ENCODE data around the gene PLEKHA8.
A peak's percentile ranks its signal among the peaks of the same experiment; 100 is the strongest.

The PLEKHA8 gene

GRCh38 chr7:30023524-30023923 lies 4.7 kb upstream of the PLEKHA8 start:
- DNase-seq (ENCODE audit: low read depth in 2 of 2): no peak

GRCh38 chr7:30026229-30027064 lies 1.8 kb upstream of the PLEKHA8 start, which contains the start of gene FKBP14:
TSS of gene FKBP14 (minus strand) at chr7:30026702. CDS start at chr7:30026508, 194 bp downstream.
- peak; percentile 75 to 83 for DNase-seq (ENCODE audit: low read depth in 2 of 2)

- no peak for DNase-seq (ENCODE audit: low read depth in 2 of 2)
These were observed 1.2 kb upstream of the PLEKHA8 start for GRCh38 chr7:30027065-30027456.

GRCh38 chr7:30027740-30028215 lies 434 bp upstream of the PLEKHA8 start:
- DNase-seq (ENCODE audit: low read depth in 2 of 2): no peak

- no peak for DNase-seq (ENCODE audit: low read depth in 2 of 2)
These were observed 780 bp downstream of the PLEKHA8 start for GRCh38 chr7:30028749-30029635.

- no peak for DNase-seq (ENCODE audit: low read depth in 2 of 2)
These were observed 1.5 kb downstream of the PLEKHA8 start for GRCh38 chr7:30029696-30030095.

- DNase-seq (ENCODE audit: low read depth in 2 of 2): no peak
These were observed 4.3 kb downstream of the PLEKHA8 start for GRCh38 chr7:30032310-30033125.

GRCh38 chr7:30034501-30034900 lies 6.3 kb downstream of the PLEKHA8 start:
- DNase-seq (ENCODE audit: low read depth in 2 of 2): no peak

- no peak for DNase-seq (ENCODE audit: low read depth in 2 of 2)
These were observed 8.0 kb downstream of the PLEKHA8 start for GRCh38 chr7:30036220-30036619.

- no peak for DNase-seq (ENCODE audit: low read depth in 2 of 2)
These were observed 10.2 kb downstream of the PLEKHA8 start for GRCh38 chr7:30038196-30038980.

GRCh38 chr7:30040938-30041337 lies 12.7 kb downstream of the PLEKHA8 start:
- DNase-seq (ENCODE audit: low read depth in 2 of 2): no peak

- no peak for DNase-seq (ENCODE audit: low read depth in 2 of 2)
These were observed 13.5 kb downstream of the PLEKHA8 start for GRCh38 chr7:30041526-30042269.

GRCh38 chr7:30046127-30046770 lies 18.0 kb downstream of the PLEKHA8 start:
- no peak for DNase-seq (ENCODE audit: low read depth in 2 of 2)

- no peak for DNase-seq (ENCODE audit: low read depth in 2 of 2)
These were observed 18.9 kb downstream of the PLEKHA8 start for GRCh38 chr7:30047124-30047523.

- DNase-seq (ENCODE audit: low read depth in 2 of 2): no peak
These were observed 20.4 kb downstream of the PLEKHA8 start for GRCh38 chr7:30048582-30048981.

- DNase-seq (ENCODE audit: low read depth in 2 of 2): no peak
These were observed 21.0 kb downstream of the PLEKHA8 start for GRCh38 chr7:30049173-30049572.

GRCh38 chr7:30053068-30053467 lies 24.9 kb downstream of the PLEKHA8 start:
- no peak for DNase-seq (ENCODE audit: low read depth in 2 of 2)

- DNase-seq (ENCODE audit: low read depth in 2 of 2): no peak
These were observed 29.5 kb downstream of the PLEKHA8 start for GRCh38 chr7:30057741-30058140.

- peak in 1 of 2 donors; percentile 3 for DNase-seq (ENCODE audit: low read depth in 2 of 2)
These were observed 33.6 kb downstream of the PLEKHA8 start for GRCh38 chr7:30061786-30062185.

GRCh38 chr7:30062587-30062986 lies 34.4 kb downstream of the PLEKHA8 start:
- no peak for DNase-seq (ENCODE audit: low read depth in 2 of 2)
